Nucleus accumbens (tissue), 56 donors: ENCODE results near the gene CISTR.
"Not testable (repeated sequence)": the region's sequence is repeated elsewhere in the genome, so short reads cannot be mapped to it uniquely, and the experiment has no call there.

Source experiments
- DNase-seq, 56 donors: peaks; one replicate each; lab custom pipeline; 2025; lab: John Stamatoyannopoulos, UW

The CISTR gene

DNA sequence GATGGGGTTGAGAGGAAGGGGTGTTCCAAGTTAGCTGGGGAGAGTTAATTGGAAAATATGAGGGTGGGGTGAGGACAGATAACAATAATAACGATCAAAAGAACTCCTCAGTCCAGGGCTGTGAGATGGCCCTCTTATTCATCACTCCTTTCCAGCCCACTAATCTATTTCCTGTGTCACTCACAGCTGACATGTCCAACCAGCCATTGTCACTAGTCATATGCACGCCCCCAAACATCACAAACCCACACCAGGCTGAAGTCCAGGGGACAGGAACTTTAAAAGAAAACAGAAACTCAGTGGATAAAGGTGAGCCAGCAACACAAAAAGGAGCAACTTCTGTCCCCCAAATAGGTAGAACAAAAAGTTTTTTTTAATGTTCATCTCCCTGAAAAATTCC, 25.4 kb downstream of the CISTR start:
- DNase-seq, result no peak

DNA sequence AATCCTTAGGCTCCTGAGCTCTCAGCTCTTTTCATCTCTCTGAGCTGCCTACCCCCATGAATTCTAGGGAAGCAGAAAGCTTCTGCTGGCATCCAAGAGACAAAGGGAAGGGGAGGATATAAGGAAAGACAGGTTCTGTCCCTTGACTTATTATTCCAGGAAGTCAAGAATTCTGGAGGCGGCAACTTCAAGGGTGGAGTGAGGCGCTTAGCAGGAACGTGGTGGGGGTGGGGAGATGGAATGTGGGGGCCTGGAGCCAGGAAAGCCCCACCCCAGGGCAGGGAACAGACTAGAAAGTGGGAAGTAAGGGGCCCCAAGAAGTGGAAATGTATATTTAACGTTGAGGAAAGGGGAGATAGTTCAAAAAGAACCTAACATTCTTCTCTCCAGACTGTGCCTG, 26.0 kb downstream of the CISTR start:
- peak in 14 of 56 donors; percentile 11 to 58 (median 30) for DNase-seq

DNA sequence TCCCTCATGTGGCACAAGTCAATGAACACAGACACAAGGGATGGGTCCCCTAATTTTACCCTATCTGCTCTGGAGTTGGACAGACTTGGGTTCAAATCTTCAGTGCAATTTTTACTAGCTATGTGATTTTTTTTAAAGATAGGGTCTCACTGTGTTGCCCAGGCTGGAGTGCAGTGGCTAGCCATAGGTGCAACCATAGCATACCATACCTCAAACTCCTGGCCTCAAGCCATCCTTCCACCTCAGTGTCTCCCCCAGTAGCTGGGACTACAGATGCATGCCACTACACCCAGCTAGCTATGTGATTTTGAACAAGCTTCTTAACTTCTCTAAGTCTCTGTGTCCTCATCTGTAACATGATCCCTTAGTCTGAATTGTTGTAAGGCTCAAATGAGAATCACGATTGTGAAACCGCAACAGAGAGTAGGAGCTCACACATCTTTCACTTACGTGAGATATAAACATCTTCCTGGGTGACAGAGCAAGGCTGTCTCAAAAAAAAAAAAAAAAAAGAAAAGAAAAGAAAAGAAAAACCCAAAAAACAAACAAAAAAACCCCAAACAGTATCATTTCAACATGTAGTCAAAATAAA, 29.2 kb downstream of the CISTR start:
- no peak for DNase-seq

DNA sequence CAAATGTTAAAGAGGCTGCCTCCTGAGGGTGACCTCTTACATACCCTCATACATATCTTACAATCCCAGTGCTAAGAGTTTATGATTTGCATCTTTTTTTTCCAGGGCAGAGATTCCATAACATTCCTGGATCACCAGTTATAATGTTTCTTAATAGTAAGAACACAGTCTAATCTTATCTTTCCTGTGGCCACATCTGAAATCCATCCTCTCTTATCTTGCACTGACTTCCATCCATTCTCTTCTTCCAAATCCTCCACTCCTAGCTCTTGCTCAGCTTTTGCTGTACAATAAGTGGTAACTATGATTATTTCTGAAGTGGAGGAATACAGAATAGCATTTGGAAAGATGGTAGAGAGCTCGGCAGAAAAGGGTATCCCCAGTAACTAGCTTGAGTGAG, 30.8 kb downstream of the CISTR start:
- DNase-seq, result no peak

DNA sequence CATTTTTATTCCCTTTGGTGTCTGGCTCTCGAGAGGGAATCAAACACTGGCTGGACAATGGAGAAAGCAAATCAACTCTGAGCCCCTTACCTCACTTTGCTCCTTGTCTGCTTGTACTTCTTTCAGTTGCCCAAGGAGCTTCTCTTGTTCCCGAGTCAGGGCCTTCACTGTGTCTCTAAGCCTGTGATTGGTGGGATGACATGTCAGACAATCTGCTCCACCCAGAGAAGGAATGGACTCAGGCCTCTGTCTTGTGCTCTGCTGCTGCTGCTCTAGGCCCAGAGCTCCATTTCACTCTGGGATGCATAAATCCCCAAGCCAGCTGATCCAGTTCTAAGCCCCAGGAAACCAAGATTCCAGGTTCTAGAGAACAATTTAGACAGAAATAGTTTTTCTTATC, 32.1 kb downstream of the CISTR start:
- no peak for DNase-seq

DNA sequence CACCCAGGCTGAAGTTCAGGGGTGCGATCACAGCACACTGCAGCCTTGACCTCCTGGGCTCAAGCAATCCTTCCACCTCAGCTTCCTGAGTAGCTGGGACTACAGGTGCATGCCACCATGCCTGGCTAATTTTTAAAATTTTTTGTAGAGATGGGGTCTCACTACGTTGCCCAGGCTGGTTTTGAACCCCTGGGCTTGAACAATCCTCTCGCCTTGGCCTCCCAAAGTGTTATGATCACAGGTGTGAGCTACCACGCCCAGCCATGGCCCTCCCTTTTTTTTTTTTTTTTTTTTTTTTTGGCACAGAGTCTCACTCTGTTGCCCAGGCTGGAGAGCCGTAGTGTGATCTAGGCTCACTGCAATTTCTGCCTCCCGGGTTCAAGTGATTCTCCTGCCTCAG, 33.2 kb downstream of the CISTR start:
- not testable (repeated sequence) for DNase-seq

DNA sequence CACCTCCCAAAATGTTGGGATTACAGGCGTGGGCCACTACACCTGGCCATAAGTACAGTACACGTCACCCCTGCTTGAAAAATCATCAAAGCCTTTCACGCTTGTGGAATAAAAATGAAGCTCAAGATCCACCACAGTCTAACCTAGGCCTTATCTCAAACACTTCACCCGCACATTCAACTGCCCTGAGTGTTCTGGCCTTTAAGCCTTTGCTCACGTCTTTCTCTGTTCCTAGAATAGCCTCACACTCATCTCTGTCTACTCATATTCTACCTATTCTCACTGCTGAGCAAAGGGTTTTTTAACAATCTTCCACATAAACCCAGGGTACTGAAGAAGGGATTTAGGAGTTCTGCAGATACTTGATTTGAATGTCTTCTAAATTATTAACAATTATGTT, 34.5 kb downstream of the CISTR start:
- DNase-seq, result no peak

DNA sequence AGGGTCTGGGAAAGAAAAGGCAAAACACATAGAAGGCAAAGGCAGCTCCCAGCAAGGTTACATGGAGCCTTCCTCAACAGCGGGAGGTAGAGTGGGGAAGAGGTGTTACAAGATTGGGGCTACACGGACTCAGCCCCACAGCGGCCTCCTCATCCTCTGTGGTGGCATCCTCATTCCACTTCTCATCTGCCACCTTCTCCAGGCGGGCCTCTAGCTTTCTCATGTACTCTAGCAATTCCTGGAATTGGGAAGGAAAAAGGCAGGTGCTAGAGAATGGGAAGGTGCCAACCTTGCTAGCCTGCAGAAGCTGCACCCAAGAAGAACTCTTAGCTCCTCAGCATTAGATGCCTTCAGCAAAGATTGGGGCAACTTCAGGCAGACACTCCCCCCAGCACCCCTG, 37.8 kb downstream of the CISTR start:
- no peak for DNase-seq

DNA sequence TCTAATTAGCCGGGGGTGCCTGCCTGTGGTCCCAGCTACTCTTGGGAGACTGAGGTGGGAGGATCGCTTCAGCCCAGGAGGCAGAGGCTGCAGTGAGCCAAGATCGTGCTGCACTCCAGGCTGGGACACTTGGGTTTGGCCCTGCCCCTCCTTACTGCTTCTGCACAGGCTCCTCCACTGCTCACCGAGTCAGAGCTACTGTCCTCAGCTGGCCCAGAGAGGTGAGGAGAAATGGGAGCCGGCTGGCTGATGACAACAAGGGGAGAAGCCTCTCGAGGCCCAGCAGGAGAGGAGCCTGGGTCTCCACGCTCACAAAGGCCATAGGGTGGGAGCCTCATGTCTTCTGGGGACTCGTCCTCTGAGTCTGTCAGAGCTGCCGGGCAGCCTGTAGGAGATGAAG, 38.3 kb downstream of the CISTR start:
- DNase-seq, result no peak

DNA sequence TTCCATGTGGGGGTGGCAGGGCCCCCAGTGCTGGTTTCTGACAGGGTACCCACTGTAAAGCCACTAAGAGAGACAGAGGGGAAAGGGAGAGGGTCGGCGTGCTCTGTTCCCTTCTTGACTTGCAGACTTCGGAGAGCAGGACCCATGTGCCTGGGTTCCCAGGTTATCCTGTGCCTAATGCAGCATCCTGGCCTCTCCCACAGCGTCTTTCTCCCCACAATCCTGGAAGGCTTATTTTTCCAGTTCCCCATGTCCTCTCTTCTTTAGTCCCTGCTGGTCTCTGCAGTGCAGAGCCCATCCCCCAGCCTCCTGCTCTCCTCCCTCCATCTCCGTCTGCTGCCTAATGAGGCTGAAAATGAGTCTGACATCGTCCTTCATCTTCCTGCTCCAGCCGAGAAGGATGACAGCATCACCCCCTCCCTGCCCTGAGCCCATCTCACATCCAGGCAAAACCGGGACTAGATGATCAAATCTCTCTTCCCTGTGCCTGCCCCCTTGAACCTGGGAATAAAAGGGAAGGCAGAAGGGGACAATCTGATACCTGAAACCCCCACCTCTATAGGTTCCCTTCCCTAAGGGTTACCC, 39.6 kb downstream of the CISTR start:
- no peak for DNase-seq

DNA sequence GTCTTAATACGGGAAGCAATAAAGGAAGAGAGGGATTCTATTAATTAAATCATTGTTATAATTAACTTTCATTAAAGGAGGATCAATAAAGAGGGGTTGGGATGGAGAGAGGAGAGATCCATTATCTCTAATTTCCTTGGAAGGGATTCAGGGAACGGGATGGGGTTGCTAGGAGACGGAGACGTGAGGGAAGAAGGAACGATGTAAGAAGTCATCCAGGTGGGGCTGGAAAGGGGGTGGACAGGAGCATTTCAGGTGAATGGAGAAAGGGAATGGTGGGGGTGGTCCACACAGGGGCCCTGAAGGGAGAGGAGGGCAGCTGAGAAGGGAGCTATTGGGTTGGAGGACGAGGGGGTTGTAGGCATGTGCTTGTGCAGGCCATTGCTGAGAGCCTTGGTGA, 41.7 kb downstream of the CISTR start:
- peak in 15 of 56 donors; percentile 6 to 48 (median 24) for DNase-seq

DNA sequence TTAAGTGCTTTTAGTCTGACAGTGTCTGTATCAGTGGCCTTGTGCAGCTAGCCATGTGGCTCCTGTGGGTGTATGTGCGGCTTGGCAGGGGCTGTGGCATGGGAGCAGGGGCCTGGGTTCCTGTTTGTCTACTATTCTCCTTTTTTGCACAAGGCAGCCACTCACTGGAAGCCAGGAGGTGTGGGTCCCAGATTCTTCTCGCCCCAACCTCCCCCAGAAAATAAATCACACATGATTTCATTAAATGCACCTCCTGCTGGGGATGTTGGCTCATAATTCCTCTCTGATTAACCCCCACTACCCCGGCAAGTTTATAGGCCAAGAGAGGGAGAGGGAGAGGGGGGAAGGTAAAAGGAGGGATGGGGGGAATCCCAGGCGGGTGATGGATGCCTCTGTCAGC, 42.1 kb downstream of the CISTR start:
- DNase-seq, result peak in 5 of 56 donors; percentile 8 to 42 (median 19)

DNA sequence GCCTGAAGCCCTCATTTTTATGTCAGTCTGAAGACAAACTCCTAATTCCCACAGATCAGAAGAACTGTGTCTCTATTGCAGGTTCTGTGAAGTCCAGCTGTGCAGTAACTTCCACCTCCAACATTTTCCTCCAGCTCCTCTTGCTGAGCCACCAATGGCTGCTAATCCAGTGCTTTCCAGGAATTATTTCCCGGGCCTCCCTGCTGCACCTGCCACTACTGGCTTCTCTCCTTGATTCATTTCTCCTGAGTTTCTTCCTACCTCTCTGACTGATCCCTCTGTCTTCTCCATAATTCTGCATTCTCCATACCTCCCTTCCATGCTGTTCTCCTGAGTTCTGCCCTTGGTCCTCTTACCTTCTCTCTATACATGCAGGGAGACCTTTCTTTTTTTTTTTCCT, 45.7 kb downstream of the CISTR start:
- DNase-seq, result no peak

DNA sequence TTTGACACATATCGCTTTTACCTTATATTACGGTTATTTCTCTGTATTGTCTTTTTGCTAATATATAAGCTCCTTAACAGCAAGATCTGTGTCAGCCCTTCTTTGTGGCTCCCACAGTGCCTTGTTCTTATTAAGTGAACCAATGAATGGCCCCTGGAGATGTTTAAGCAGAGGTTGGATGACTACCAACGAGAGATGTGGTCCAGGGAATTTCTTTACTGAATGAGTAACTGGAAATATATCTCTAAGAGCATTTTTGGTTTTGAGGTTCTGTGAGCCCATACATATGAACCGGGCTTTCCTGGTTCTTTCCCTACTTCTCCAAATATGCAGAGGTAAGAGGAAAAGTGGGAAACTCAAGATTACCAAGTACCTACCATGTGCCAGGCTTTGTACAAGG, 48.0 kb downstream of the CISTR start:
- no peak for DNase-seq

DNA sequence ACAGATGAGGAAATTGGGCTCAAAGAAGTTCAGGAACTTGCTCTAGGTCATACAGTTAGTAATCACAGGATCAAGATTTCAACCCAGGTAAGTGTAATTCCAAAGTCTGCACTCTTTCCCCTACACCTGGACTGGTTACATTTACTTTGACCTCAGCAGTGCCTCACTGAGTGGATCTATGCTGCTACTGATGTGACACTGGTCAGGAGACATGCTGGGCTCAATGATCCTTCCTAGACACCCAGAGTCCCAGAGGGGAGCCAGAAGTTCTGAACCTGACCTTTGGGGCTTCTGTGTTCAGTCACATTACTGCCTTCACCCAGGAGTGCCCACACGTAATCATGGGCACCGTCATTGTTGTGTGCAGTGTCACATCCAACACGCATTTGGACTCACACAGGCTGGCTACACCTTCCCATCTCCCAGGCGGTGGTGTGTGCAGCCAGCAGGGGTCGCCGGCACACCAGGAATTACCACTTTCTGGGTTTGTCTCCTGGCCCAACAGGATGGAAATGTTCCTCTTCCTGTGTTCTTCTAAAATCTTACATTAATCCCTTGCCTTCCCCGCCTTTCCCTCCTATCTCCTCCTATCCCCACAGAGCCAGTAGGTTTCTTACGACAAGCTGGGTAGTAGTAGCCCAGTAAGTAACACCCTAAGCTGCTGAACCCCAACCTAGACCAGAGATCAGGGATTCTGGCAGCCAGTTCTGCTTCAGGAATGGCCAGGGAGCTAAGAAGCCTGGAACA, 50.1 kb downstream of the CISTR start:
- peak in 52 of 56 donors; percentile 23 to 90 (median 71) for DNase-seq

DNA sequence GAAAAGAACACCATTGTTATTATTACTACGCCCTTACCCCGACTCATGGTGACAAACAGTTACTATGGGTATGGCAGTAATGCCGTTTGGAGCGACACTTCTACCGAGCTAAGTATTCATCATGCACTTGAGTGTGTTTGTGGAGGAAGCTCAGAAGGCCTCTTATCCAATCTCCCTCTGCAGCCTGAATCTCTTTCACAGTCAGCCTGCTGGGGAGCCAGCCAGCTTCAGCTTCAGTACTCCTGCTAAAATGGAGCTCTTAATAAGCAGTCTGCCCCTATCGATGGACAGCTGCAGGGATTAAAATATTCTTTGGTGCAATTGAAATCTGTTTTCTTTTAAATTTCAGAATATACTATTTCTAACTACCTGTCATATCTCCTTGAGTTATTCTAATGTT, 51.2 kb downstream of the CISTR start:
- DNase-seq, result peak in 7 of 56 donors; percentile 3 to 43 (median 17)

DNA sequence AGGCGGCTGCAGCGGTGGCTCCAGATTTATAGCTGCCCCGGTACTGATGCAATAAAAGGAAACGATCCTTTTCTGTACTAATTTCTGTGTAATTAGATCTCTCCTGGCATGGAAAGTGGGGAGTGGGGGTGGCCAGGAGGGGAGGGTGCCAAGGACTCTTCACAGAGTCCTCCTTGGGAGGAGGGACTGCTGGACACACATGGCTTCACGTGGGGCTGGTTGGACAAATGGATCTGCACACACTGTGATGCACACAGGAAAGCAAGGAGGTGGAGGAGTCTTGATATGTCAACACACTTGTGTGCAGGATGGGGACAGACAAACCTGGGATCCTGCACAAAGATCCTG, 52.1 kb downstream of the CISTR start:
- no peak for DNase-seq

DNA sequence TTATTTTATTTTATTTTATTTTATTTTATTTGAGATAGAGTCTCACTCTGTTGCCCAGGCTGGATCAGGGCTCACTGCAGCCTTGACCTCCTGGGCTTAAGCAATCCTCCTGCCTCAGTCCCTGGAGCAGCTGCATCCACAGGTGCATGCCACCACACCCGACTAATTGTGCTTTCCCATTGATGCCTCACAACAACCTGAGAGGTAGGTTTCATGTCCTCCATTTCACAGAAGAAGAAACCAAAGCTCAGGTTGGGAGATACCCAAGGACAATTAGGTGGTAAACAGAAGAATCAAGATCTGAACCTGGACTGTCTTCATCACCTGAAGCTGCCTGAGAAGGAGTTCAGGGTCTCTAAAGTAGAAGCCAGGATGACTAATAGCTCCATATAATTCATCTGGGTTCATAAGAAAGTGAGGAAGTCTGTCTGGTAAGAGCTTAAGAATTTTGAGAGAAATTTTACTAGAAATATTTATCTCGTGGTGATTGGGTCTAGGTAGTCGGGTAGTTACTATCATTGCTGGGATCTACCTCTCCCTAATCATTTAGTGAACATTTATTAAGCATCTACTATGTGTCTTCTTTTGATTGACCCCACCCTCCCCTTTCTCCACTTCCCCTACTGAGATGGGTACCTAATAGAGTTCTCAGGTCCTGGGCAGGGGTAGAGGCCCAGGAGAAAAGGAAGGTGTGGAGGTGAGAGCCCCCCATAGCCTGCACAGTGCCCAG, 52.7 kb downstream of the CISTR start:
- no peak for DNase-seq

DNA sequence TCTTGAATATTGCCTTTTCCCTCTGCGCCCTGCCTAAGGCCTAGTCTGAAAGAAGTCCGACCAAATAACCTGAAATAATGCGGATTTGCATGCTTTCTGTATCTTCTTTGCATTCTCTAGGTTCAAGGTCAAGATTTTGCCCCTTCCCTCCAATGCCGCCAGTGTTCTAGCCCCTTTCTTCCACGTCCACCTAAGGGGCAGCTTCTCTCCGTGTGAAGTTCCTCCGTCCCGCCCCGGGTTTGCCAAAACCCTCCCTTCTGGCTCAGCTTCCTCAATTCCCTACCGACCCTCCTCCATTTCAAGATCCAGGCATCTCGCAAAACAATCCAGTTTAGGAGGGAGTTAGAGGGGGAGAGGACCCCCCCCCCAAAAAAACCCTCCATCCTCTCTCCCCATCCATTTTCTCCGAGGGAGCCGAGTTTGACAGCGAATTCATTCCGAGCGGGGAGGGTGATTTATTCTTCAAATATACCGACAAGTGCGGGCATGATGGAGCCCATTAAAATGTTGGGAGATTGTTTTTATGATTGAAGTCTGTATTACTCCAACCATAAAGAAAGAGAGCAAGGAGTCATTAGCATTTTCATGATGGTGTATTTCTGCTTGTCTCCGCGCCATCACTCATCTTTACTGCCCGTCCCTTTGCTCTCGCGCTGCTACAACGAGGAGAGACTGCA, 55.0 kb downstream of the CISTR start:
- no peak for DNase-seq
